Measurements from ENCODE around the gene PAPLN. TPM values are rescaled to one million over a fixed set of nuclear protein-coding genes. Genes with fewer than 3 reads are reported as not detected.

Gene PAPLN
- total and polyA plus RNA-seq, 2 experiments from 2014 or later = 2.8 to 13.2 TPM

DNA sequence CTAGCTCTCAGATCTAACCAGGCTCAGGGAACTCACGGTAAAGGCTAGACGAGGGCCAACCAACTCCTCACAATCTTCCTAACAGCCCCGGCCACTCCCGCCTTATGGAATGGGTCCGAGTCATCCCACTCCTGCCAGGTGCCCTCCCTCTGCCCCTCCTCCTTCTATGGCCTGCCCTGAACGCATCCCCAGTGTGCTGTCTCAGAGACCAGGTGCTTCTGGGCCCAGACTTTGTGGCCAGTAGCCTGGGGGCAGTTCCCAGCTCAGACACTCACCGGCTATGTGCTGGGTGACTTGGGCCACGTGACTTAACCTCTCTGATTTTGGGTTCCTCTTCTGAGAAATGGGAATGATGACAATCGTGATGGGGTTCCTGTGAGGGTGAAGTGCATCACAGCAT lies 22.5 kb downstream of the PAPLN start (continued):
- TF ChIP-seq, protein P1, sequence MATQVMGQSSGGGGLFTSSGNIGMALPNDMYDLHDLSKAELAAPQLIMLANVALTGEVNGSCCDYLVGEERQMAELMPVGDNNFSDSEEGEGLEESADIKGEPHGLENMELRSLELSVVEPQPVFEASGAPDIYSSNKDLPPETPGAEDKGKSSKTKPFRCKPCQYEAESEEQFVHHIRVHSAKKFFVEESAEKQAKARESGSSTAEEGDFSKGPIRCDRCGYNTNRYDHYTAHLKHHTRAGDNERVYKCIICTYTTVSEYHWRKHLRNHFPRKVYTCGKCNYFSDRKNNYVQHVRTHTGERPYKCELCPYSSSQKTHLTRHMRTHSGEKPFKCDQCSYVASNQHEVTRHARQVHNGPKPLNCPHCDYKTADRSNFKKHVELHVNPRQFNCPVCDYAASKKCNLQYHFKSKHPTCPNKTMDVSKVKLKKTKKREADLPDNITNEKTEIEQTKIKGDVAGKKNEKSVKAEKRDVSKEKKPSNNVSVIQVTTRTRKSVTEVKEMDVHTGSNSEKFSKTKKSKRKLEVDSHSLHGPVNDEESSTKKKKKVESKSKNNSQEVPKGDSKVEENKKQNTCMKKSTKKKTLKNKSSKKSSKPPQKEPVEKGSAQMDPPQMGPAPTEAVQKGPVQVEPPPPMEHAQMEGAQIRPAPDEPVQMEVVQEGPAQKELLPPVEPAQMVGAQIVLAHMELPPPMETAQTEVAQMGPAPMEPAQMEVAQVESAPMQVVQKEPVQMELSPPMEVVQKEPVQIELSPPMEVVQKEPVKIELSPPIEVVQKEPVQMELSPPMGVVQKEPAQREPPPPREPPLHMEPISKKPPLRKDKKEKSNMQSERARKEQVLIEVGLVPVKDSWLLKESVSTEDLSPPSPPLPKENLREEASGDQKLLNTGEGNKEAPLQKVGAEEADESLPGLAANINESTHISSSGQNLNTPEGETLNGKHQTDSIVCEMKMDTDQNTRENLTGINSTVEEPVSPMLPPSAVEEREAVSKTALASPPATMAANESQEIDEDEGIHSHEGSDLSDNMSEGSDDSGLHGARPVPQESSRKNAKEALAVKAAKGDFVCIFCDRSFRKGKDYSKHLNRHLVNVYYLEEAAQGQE (IDR thresholded peaks at IDR 0.05; ENCODE audit: unreplicated experiment) = no peak
- TF ChIP-seq POLR2AphosphoS5 (IDR thresholded peaks at IDR 0.05; ENCODE audit: low read depth) = no peak
- TF ChIP-seq JUNB (IDR thresholded peaks at IDR 0.05; ENCODE audit: unreplicated experiment) = no peak
- no peak for TF ChIP-seq ZNF331 (CRISPR knock-in tag; IDR thresholded peaks at IDR 0.05; ENCODE audit: low read depth)
- TF ChIP-seq, protein P2, sequence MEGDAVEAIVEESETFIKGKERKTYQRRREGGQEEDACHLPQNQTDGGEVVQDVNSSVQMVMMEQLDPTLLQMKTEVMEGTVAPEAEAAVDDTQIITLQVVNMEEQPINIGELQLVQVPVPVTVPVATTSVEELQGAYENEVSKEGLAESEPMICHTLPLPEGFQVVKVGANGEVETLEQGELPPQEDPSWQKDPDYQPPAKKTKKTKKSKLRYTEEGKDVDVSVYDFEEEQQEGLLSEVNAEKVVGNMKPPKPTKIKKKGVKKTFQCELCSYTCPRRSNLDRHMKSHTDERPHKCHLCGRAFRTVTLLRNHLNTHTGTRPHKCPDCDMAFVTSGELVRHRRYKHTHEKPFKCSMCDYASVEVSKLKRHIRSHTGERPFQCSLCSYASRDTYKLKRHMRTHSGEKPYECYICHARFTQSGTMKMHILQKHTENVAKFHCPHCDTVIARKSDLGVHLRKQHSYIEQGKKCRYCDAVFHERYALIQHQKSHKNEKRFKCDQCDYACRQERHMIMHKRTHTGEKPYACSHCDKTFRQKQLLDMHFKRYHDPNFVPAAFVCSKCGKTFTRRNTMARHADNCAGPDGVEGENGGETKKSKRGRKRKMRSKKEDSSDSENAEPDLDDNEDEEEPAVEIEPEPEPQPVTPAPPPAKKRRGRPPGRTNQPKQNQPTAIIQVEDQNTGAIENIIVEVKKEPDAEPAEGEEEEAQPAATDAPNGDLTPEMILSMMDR (conservative IDR thresholded peaks at IDR 0.05; ENCODE audit: low read depth in 2 of 2) = no peak
- TF ChIP-seq, protein P3, sequence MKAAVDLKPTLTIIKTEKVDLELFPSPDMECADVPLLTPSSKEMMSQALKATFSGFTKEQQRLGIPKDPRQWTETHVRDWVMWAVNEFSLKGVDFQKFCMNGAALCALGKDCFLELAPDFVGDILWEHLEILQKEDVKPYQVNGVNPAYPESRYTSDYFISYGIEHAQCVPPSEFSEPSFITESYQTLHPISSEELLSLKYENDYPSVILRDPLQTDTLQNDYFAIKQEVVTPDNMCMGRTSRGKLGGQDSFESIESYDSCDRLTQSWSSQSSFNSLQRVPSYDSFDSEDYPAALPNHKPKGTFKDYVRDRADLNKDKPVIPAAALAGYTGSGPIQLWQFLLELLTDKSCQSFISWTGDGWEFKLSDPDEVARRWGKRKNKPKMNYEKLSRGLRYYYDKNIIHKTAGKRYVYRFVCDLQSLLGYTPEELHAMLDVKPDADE (IDR thresholded peaks at IDR 0.05) = no peak
- TF ChIP-seq ZNF114 (CRISPR knock-in tag; IDR thresholded peaks at IDR 0.05) = no peak
- TF ChIP-seq EZH2 (IDR thresholded peaks at IDR 0.05; ENCODE audit: low read depth, unreplicated experiment) = no peak
- no peak for TF ChIP-seq CREB1 (CRISPR knock-in tag; IDR thresholded peaks at IDR 0.05; ENCODE audit: low read depth)

DNA sequence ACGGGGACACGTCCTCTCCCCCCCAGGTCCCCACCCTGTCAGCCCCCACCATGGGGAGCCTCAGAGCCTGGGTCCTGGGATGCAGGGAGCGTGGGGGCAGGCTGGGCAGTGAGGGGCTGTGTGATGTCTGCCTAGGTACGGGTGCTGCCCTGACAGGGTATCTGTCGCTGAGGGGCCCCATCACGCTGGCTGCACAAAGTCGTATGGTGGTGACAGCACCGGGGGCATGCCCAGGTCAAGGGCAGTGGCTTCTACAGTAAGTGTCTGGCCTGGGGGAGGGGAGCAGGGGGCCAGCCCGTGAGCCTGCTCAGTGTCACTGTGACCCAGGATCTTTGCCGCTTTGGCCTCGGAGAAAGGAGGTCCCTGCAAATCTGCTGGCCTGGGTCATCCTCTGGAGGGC lies 23.3 kb downstream of the PAPLN start:
- H3K4me2 ChIP-seq = no peak overlapping the region
- no peak overlapping the region for H3K4me3 Mint-ChIP-seq
- no peaks in the 10 kb centered on the region for H3K9me2 ChIP-seq (ENCODE audit: insufficient read depth)
- H3K79me2 ChIP-seq (replicated peaks; ENCODE audit: insufficient read depth) = no peaks in the 10 kb centered on the region
- no peak overlapping the region for H3K4me3 ChIP-seq
- H3K27ac Mint-ChIP-seq = no peak overlapping the region
- H3F3A ChIP-seq (replicated peaks; ENCODE audit: low read depth) = no peaks in the 10 kb centered on the region
- H3K4me1 Mint-ChIP-seq = no peaks in the 10 kb centered on the region; the same call in 2 of the 3 replicates
- DNase-seq (ENCODE audit: low spot score) (no peak), ATAC-seq (no peak)
- H3K4me1 ChIP-seq (ENCODE audit: insufficient read depth) = no peaks in the 10 kb centered on the region
- peaks cover 5% of the 10 kb centered on the region; the same call in 2 of the 3 replicates for H3K36me3 Mint-ChIP-seq (ENCODE audit: low read depth)
- no peaks in the 10 kb centered on the region for H3K27me3 ChIP-seq (ENCODE audit: insufficient read depth)
- no peaks in the 10 kb centered on the region for H3K9me3 Mint-ChIP-seq
- no peaks in the 10 kb centered on the region for H4K20me1 ChIP-seq (replicated peaks; ENCODE audit: insufficient read depth)
- no peak overlapping the region for H3K27ac ChIP-seq (ENCODE audit: low read depth)
- TF ChIP-seq ZNF331 (CRISPR knock-in tag; IDR thresholded peaks at IDR 0.05; ENCODE audit: low read depth) (no peak), CREB1 (CRISPR knock-in tag; IDR thresholded peaks at IDR 0.05; ENCODE audit: low read depth) (no peak)
- no peaks in the 10 kb centered on the region for H3K36me3 ChIP-seq (ENCODE audit: insufficient read depth)
- H2AFZ ChIP-seq = no peak overlapping the region
- peaks cover 10% of the 10 kb centered on the region for H3K27me3 Mint-ChIP-seq (ENCODE audit: insufficient read depth, low read depth, poor library complexity)

Measured in GM23338 (cell line).